UCSD-AML1 (cell line): ENCODE measurements around the gene RHOA.
"Not testable (repeated sequence)": the region's sequence is repeated elsewhere in the genome, so short reads cannot be mapped to it uniquely, and the experiment has no call there.

Experiments used
- DNase-seq: peaks from one replicate; lab custom pipeline; 2025; ENCODE audit not compliant: unreplicated experiment; lab: John Stamatoyannopoulos, UW

RHOA gene

DNA sequence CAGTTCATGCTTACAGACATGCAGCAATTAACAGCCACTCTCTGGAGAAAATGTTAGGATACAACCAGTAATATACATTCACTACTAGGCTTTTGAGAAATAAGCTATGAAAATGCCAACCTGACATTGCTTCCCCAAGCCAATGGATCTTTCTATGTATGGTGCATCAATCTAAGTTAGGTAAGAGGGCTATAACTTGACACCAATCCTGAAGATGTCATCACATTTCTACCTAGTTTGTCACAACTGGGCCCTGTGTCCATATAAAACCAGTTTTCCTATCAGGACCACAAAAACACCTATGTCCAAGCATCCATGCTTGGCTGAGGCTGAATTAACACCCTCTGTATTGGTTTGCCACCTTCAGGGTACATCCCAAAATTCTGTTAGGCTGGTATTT, 39.8 kb downstream of the RHOA start:
- DNase-seq: no peak

DNA sequence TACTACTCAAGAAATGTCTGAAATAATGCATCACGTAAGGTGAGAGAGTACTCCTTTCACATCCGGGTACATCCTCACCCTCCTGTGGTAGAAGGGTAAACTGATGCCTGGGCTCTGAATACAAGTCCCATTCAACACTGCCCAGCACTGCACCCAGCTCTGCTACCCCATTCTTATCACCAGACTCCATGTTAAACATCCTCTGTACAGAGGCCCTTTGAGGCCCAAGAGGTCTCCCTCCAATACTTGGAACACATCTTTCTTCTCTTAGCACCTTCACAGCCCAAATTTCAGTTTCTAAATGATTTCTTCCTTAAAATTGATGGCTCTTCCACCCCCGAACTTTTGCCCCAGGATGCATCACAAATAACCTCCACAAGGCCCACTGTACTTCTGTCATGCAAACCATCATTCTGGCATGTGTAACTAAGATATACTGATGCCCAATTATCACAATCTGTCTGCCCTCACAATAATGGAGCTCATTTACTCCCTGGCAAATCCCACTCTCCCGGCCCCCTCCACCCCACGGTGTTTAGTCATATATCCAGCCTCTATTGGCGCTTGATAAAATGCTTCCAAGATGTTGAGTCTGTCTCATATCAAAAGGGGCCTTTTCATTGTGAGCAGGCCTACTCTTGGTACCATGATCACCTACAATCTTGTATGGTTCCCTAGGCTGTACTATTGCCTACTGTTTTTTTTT, 41.0 kb downstream of the RHOA start:
- DNase-seq: no peak

DNA sequence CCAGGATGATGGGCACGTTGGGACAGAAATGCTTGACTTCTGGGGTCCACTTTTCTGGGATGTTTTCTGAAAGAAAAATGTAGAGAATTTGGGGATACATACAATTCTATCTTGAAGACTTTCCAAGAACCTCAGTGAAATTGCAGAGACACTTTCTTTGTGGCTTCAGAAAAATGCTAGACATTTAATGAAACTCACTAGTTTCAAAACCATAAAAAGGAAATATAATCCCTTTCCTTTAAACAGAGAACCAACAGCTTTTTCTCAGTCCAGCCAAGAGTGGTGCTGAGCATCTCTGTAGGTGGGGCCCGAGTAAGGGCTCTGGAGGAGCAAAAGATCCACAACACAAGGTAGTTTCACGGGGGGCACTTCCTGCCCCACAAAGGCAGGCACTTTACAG, 49.2 kb downstream of the RHOA start:
- DNase-seq: no peak

DNA sequence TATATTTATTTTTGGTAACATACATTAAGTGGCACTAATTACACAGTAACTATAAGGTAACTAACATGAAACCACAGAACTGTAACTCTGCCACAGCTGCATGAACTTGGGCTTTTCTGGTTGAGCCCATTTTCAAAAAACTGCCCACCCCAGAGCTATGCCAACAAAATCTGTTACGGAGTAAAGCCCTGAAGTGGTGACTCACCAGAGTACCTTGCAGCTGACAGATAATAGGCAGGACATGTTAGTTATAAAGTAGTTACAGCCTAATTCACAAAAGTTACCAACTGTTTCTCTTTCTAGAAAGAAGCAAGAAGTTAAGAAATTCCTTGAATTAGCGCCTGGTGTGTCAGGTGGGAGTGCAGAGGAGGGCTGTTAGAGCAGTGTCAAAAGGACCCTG, 52.2 kb downstream of the RHOA start:
- DNase-seq: no peak

DNA sequence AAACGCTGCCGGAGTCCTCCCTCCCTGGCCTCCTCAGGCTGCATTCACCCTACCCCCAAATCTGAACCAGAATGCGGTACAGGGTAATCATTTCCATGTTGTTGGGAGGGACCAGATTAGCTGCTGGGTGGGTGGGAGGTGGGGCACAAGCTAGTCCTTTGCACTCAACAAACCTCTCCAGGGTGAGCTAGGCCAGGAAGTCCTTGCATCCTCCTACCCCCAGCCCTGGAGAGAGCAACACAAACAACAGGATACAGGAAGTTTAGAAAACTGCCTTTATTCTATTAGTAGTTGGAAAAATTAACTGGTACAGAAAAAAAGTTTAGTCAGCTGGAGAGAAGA, 52.9 kb downstream of the RHOA start:
- no peak for DNase-seq

DNA sequence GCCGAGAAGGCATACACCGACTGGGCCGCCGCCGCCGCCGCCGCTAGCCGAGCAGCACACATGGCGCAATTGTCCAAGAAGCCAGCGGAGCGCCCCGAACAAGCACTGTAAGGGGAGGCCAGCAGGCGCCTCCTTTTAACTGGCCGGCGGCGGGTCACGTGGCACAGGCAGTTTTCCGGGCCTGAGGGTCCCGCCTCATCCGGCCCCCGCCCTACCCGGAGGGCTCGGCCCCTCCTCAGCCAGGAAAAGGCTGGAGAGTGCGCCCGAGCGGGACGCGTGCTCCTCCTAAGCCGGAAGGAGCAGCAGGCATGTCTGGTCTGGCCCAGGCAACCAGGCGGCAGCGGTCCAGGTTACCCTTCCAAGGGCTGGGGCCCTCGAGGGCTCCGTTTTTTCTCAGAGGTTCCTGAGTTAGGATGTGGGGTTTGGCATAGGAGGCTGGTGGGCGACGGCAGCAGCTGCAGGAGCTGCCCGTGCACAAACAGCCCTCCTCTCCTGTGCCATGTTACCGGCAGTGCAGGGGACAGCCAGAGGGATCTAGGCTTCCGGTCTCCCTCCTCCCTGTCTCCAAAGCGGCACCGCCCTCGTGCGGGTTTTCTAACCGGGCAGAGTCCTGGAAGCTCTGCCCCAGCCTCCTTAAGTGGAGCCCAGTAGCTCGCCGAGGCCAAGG, 53.4 kb downstream of the RHOA start, which contains the start of gene GPX1:
Gene GPX1, minus strand, starts transcription at position 137 of the 667 bp plus-strand sequence. Its CDS starts 75 bp downstream, at position 62.
- DNase-seq: peak; percentile 98

DNA sequence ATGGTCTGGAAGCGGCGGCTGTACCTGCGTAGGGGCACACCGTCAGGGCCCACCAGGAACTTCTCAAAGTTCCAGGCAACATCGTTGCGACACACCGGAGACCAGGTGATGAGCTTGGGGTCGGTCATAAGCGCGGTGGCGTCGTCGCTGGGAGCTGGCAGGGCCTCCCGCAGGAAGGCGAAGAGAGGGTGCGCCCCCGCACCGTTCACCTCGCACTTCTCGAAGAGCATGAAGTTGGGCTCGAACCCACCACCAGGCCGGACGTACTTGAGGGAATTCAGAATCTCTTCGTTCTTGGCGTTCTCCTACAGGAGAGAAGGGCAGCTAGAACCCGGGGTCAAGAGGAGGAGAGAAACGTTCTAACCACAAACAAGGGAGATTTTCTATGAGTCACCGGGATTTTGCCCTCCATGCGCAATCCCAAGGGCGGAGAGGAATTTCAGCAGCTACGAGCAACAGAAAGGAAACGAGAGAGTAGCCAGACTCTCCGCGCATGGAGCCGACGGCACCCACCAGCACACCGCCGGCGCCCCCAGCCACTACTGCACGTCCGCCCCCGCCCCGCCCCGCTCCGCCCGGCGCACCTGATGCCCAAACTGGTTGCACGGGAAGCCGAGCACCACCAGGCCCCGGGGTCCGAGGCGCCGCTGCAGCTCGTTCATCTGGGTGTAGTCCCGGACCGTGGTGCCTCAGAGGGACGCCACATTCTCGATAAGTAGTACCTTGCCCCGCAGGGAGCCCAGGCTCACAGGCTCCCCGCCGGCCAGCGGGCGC, 54.1 kb downstream of the RHOA start:
- DNase-seq: peak; percentile 52

DNA sequence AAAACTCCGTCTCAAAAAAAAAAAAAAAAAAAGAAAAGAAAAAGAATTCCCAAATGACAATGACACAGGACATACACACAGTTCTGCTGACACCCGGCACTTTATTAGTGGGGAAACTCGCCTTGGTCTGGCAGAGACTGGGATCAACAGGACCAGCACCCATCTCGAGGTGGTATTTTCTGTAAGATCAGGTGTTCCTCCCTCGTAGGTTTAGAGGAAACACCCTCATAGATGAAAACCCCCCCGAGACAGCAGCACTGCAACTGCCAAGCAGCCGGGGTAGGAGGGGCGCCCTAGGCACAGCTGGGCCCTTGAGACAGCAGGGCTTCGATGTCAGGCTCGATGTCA, 54.7 kb downstream of the RHOA start:
- not testable (repeated sequence) for DNase-seq

DNA sequence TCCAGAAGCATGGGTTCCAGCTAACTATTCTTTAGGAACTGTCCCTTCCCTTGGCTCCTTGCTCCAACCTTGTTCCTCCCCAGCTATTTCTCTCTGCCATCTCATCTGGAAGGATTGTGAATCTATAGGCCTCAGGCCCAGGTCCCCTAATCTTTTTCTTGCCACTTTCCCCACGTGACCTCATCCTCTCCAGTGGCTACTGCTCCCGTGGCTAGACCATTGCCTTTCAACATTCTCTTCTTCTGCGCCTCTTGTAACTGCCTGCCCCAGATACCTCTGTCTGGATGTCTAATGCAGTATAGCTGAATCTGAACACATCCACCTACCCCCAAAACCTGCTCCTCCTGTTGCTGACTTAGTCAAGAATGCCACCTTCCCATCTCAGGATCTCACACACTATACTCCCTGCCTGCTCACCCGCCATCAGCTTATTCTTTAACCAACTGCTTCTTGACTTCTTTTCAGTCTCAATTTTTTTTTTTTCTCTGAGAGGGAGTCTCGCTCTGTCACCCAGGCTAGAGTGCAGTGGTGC, 58.8 kb downstream of the RHOA start:
- DNase-seq: peak; percentile 57

DNA sequence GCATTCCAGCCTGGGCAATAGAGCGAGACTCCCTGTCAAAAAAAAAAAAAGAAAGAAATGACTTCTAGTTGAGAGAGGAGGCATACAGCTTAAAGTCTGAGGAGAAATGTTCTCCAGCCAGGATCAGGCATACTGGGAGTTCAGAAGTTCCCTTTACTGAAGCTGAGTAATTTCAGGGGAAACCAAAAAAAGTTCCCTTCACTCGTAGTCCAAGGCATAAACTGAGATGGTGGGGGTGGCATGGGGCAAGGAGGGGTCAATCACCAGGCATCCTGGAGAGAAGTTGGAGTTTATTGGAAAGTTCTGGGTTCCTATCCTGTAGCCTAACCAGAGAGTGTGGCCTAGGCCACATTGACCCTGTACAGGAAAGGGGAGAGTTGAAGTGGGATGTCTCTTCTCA, 59.5 kb downstream of the RHOA start:
- DNase-seq: peak; percentile 57

DNA sequence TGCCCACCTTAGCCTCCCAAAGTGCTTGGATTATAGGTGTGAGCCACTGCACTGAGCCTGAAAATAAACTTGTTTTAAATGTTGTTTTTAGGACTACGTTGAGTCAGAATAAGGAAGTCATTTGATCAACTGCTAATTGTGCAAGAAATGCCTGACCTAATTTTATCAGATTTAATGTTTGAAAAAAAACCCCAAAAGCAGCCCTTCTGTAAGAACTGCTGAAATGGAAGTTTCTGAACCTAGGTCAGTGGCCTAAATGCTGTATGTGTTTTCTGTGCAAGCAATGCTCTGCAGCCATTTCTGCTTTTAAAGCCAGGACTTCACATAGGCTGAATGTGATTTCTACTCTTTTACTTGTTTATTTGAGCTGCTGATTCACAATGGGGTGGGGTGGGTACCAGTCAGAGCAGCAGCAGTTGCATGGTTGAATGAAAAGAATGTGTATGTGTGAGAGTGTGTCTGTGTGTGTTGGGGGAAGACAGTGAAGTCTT, 60.2 kb downstream of the RHOA start:
- no peak for DNase-seq

DNA sequence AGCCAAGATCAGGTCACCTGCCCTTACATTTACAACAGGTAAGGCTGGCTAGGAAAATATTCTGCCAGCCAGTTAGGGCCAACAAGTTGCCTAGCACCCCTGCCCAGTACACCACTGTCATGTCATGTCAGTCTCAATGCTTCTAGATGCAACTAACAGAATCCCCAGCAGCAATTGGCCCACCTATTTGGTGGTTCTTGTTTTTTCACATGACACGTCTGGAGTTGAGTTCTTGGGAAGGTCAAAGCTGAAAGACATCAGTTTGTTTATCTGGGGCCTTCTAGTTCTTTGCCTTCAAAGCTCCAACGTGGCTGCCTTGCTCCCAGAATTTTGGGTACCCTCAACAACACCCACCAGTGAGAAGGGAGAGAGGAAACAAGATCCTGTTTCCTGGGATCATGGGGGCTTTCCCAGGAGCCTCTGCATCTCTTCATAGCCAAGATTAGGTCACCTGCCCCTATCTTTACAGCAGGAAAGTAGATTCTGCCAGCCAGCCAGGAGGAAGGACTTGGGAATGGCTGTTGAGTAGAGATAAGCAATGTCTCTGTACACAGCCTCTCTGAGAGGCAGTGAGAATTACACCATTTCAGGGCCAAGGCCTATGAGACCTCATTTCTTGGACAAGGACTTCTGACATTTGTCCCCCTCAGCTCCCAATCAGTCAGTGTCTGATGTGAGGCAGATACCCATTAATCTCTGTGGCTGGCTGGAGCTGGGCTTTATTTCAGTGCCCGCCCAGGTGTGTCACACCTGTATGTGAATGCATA, 62.2 kb downstream of the RHOA start:
- peak; percentile 44 for DNase-seq

DNA sequence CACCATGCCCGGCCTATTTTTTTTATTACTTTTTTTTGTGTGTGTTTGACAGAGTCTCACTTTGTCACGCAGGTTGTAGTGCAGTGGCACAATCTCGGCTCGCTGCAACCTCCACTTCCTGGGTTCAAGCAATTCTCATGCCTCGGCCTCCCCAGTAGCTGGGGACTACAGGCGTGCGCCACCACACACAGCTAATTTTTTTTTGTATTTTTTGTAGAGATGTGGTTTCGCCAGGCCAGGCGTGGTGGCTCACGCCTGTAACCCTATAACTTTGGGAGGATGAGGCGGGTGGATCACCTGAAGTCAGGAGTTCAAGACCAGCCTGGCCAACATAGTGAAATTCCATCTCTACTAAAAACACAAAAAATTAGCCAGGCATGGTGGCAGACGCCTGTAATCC, 63.4 kb downstream of the RHOA start:
- DNase-seq: not testable (repeated sequence)

DNA sequence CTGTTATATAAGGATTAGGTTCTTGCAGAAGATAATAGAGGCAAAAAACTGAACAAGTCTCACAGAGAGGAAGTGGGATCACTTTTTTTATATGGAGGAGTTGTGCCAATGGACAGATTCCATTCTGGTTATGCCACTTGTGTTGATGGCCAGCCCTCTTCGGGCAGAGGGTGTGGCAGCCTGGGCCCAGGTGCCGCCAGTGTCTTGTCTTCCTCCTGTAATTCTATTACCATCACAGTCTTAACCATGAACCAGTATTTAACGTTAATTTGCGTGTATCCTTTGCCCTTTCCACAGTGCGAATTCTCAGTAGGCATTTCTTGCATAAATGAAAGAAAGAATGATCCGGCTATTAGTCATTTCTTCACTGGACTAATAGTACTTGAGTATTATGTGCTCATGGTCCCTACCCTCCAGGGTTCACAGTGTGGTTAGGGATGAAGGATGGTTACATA, 65.0 kb downstream of the RHOA start:
- no peak for DNase-seq

DNA sequence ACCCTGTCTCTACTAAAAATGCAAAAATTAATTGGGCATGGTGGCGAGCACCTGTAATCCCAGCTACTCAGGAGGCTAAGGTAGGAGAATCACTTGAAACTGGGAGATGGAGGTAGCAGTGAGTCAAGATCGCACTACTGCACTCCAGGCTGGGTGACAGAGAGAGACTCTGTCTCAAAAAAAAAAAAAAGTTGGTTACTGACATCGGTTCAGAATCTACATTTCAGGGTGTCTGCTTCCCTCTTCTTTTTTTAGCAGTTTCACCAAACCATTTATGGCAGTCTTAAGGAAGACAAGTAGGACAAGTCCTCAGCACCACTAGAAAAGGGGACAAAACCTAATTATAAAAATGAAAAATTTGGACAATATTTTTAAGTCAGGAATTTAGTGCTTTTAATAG, 68.6 kb downstream of the RHOA start:
- no peak for DNase-seq

DNA sequence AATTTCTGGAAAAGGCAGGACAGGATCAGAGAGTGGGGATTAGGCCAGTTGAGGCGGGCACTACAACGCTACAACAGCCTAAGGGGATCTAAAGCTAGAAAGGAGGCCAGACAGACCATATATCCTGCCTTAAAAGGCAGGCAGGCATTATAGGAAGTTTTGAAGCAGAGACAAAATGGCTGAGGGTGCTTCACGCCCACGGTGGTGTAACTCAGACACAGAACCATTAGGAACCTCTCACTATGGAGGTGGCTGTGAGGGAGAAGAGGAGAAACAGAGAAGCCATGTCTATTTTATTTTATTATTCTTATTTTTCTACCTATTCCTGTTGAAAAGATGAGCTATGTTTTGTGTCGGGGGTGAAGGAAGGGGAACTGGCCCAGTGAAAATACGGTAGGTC, 69.8 kb downstream of the RHOA start:
- no peak for DNase-seq

DNA sequence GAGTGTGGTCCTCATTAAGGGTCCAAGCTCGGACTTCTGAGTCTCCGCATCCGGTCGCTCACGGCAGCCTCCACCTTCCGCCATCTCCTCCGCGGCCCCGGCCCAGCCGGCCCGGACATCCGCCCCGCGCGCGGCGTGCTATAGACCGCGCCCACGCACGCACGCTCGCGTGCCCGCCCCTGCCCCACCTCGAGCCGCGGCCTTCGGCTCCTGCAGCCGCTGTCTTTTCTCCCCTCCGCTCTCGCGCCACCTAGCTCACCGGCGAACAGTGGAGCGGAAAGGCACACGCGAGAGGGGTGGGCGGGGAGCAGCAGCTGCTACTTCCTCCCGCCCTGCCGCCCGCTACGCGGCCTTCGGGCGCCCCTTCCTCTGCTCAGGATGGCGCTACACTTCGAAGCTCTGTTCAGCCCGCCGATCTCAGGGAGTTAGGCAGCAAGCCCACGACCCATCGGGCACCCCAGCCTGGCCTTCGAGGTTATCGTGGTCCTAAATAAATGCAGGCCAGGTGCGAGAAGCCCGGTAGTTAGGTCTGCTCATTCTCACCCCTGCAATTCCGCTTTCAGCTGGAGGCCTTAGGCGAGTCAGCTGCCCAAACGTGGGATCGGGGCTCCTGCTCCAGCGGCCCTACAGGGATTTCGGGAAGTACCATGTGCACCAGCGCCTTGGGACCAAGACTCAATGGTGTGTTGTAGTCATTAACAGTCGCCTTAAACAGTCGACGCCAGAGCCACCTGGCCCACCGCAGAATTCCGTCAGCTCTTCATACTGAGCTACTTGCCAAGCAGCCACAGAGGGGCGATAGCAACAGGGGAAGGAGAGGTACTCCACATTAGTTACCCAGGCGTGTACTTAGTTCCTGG, 71.6 kb downstream of the RHOA start, which contains the start of gene USP4:
Gene USP4, minus strand, starts transcription at position 113 of the 860 bp plus-strand sequence. Its CDS starts 29 bp downstream, at position 84.
- DNase-seq: peak; percentile 97

DNA sequence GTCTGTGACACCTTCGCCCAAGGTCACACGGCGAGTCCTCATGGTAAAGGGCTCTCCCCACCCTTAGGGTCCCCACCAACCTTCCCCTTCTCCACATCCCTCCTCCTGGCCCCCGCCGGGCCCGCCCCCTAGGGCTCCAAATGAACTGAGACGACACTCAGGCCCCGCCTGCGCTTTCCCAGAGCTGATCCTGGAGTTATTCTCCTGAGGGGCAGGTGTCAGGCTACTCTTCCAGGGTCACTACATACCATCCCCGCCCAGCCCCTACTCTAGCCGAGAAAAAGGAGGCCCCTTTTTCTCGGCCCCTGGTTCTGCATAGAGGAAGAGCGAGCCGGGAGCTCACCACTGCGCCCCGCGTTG, 72.2 kb downstream of the RHOA start:
- no peak for DNase-seq

DNA sequence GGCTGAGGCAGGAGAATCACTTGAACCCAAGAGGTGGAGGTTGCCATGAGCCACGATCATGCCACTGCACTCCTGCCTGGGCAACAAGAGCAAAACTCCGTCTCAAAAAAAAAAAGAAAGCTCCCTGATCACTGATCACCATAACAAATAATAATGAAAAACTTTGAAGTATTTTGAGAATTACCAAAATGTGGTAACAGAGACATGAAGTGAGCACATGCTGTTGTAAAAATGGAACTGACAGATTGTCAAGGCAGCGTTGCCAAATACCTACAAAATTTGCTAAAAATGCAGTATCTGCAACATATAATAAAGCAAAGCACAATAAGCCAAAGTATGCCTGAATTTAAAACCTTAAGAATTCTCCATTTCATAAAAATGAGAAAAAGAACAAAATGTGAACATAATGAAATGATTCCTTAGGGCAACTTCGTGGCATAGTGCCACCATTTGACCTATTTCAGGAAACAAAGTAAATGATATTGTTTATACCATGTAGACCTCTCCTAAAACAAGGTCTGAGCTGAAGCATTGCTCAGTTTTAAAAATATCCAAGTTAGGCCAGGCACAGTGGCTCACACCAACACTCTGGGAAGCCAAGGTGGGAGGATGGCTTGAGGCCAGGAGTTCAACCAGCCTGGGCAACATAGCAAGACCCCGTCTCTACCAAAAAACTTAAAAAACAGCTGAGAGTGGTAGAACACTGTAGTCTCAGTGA, 77.7 kb downstream of the RHOA start:
- DNase-seq: no peak
